ENCODE results near the gene HTR2A.

DNA sequence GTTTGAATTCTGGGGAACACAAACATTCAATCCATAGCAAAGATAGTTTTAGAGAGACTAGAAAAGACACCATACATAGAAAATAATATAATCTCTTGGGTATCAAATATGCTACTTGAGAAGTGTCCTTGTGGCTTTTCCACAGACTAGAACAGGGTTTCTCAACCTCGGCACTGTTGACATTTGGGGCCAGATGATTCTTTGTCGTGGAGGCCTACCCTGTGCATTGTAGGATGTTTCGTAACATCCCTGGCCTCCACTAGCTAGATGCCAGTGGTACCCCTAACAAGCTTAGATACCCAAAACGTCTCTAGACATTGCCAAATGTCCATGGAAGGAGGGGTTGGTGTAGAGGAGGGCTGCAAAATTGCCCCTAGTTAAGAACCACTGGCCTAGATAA is 97.7 kb downstream of the HTR2A start:
- TF ChIP-seq, protein P1, sequence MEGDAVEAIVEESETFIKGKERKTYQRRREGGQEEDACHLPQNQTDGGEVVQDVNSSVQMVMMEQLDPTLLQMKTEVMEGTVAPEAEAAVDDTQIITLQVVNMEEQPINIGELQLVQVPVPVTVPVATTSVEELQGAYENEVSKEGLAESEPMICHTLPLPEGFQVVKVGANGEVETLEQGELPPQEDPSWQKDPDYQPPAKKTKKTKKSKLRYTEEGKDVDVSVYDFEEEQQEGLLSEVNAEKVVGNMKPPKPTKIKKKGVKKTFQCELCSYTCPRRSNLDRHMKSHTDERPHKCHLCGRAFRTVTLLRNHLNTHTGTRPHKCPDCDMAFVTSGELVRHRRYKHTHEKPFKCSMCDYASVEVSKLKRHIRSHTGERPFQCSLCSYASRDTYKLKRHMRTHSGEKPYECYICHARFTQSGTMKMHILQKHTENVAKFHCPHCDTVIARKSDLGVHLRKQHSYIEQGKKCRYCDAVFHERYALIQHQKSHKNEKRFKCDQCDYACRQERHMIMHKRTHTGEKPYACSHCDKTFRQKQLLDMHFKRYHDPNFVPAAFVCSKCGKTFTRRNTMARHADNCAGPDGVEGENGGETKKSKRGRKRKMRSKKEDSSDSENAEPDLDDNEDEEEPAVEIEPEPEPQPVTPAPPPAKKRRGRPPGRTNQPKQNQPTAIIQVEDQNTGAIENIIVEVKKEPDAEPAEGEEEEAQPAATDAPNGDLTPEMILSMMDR (IDR thresholded peaks at IDR 0.05; ENCODE audit: insufficient read depth, low read length, poor library complexity, severe bottlenecking) = no peak
- TF ChIP-seq EZH2phosphoT487 (conservative IDR thresholded peaks at IDR 0.05; ENCODE audit: low read length) = no peak

Data from SU-DHL-6 (cell line).